B cell (primary cell): Measurements from ENCODE around the gene USB1.

Experiments used
- CTCF ChIP-seq: fragments of 200-600 bp; IDR thresholded peaks from one replicate; pipeline ENCODE4 v1.8.0; 2022; ENCODE audit warnings: antibody characterized with exemption, mild to moderate bottlenecking
- EZH2 ChIP-seq: IDR thresholded peaks from 2 replicates; pipeline ENCODE4 v1.6.1; 2012; ENCODE audit warnings: borderline replicate concordance, low read depth, mild to moderate bottlenecking, moderate library complexity, low read length; ENCODE audit not compliant: insufficient read depth, poor library complexity, severe bottlenecking

GRCh38 chr16:57960826-57961472, 40.3 kb upstream of the USB1 start:
- no peak for TF ChIP-seq CTCF
- TF ChIP-seq EZH2: no peak
